Activated naive CD4-positive, alpha-beta T cell treated with Interleukin-2 at 50 U/mL for 16 hours (primary cell): ENCODE results near the gene SLC13A5.
"Not testable (repeated sequence)": the region's sequence is repeated elsewhere in the genome, so short reads cannot be mapped to it uniquely, and the experiment has no call there.

Experiments used
- DNase-seq: peaks from one replicate; pipeline ENCODE4 v3.0.0-alpha.2; 2020

The SLC13A5 gene

GRCh38 chr17:6710317-6710716 lies 2.9 kb downstream of the SLC13A5 start:
- DNase-seq, result no peak

GRCh38 chr17:6708357-6708961 lies 4.7 kb downstream of the SLC13A5 start:
- DNase-seq, result no peak

GRCh38 chr17:6706996-6707395 lies 6.2 kb downstream of the SLC13A5 start:
- no peak for DNase-seq

GRCh38 chr17:6706499-6706898 lies 6.7 kb downstream of the SLC13A5 start:
- no peak for DNase-seq

GRCh38 chr17:6704470-6705052 lies 8.6 kb downstream of the SLC13A5 start:
- DNase-seq, result no peak

DNA sequence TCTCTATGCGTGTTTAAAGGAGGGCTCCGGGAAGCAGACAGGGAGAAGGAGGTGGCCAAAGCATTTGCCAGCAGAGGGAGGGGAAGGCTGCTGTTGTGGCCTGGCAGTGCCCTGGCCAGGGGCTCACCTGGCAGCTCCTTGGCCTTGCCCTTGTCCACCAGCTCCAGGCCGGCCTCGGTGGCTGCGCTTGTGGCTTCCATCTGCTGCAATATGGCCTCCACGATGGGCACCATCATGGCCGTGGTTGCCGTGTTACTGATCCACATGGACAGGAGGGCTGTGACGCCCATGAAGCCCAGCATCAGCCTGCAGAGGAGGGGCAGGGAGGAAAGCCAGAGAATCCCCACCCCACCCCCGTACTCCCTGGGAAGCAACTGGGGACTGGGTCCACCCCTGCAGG lies 9.4 kb downstream of the SLC13A5 start:
- DNase-seq, result no peak

GRCh38 chr17:6702567-6703215 lies 10.5 kb downstream of the SLC13A5 start:
- no peak for DNase-seq

- DNase-seq, result peak; percentile 16
Measured at GRCh38 chr17:6701719-6702118, 11.4 kb downstream of the SLC13A5 start.

DNA sequence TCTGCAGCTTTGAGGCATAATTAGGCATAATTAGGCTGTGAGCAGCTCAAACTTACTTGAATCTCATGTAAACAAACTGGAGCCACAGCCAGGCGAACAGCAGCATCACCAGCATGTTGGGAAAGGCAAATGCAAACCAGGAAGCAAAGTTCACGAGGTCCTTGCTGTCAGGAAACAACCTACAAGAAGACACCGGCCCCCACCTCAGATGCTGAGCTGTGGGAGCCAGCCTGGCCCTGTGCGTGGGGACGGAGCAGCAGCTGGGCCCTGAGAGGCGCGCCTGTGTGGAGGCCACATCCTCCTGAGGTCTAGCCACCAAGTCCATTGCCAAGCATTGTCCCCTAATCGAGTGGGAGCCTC lies 12.2 kb downstream of the SLC13A5 start:
- DNase-seq, result no peak

GRCh38 chr17:6699997-6700947 lies 12.9 kb downstream of the SLC13A5 start:
- DNase-seq, result no peak

DNA sequence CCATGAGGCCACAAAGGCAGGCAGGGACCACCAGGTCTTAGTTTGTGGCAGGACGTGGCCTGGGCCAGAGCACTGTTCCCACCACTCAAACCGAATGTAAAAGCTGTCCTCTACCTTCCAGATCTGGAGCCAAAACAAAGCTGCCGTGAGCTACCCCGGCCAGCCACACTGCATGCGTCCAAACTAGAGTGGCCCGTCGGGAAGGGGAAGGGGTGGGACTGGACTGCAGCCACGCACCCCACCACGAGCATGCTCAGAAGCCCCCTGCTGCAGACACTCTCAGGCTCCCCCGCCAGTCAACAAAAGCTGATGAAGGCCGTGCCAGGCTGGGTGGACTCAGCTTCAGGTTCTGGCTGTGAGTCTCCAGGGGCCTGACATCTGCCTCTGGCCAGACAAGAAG lies 15.2 kb downstream of the SLC13A5 start:
- no peak for DNase-seq

GRCh38 chr17:6696906-6697305 lies 16.3 kb downstream of the SLC13A5 start:
- no peak for DNase-seq

GRCh38 chr17:6695565-6695964 lies 17.6 kb downstream of the SLC13A5 start:
- no peak for DNase-seq

GRCh38 chr17:6695051-6695450 lies 18.1 kb downstream of the SLC13A5 start:
- DNase-seq, result no peak

- DNase-seq, result not testable (repeated sequence)
Measured at GRCh38 chr17:6691958-6692357, 21.2 kb downstream of the SLC13A5 start.

DNA sequence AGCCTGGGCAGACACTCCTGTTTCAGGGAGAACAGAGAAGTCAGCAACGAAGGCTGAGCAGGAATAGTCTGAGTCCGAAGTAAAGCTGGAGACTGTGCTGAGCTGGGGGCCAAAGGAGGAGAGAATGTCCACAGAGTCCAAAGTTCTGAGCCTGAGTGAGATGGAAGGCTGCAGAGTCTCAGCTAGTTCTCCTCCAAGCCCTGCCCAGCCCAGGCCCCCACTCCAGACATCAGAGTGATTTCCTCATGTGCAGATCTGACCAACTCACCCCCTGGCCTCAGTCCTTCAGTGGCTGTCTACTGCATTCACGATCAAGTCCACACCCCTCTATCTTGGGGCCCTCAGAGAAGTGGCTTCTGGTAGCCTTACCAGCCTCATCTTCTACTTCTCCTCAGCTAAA lies 21.6 kb downstream of the SLC13A5 start:
- no peak for DNase-seq

- DNase-seq, result no peak
Measured at GRCh38 chr17:6690641-6691040, 22.5 kb downstream of the SLC13A5 start.

- no peak for DNase-seq
Measured at GRCh38 chr17:6688944-6689343, 24.2 kb downstream of the SLC13A5 start.

DNA sequence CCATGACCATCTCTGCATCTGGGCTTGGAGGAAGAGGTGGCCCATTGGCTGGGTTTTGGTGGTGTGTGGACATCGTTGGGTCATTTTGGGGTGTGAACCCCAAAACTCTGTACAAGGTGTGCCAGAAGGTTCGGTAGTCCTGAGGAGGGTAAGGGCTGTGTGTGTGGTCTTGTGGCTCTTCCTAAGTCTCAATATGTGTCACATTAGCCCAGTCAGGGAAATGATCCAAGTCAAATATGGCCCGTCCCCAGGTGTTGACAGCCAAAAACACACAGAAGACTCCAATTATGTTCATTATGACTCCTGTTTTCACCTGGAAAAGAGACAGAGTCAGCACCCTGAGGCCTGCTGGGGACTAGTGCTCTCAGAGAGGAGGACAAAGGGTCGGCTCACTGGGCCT lies 27.1 kb downstream of the SLC13A5 start:
- DNase-seq, result no peak

- no peak for DNase-seq
Measured at GRCh38 chr17:6684881-6685767, 28.0 kb downstream of the SLC13A5 start.

DNA sequence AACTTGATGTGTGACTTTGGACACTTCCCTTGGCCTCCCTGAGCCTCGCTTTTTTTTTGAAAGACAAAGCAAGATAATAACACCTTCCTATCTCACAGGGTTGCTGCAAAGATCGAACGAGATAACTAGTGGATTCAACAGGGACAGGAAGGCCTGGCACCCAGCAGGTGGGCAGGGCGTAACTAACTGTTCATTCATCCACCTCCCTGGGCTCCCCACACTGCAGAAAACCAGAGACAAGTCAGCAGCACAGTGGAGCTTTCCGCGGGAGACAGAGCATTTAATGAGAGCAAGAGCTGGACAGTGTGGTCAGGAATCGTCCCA lies 28.7 kb downstream of the SLC13A5 start:
- DNase-seq, result no peak

DNA sequence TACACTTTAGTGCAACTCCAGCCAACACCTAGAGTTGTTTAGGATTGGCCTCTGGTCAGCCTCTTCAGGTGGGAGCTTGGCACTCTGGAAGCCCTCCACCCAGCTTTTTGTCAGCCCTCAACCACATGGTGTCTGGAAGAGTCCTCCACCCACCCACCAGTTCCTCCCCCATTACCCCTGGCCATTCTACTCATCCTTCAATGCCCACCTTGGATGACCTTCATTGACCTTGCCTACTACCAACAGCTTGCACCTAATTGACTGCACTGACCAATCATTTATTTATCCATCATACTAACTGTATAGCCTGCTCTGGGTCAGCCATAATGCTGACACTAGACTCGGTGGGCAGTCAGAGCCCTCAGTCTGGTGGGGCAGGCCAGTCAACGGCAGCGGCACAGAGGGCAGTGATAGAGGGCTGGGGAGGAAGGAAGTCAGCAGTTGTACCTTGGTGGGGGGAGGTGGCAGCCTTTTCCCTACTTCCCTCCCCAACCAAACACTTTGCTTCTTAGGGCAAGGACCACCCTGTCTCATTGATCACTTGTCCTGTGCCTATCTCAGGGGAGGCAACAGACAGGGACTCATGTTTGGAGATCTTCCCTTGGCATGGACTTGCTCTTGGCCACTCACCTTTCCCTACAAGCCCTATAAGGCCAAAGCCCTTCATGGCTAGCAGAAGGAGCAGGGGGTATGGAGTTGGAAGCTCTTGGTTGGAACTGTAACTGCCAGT lies 29.3 kb downstream of the SLC13A5 start:
- no peak for DNase-seq
